Myometrial cell (primary cell): ENCODE measurements around the gene DCLRE1C. TPM values are rescaled to one million over a fixed set of nuclear protein-coding genes. Genes with fewer than 3 reads are reported as not detected.

Experiments
- total RNA-seq: library from RNA; depleted of rRNA; stranded (reverse); fragments of >200 nt; gene quantifications from 2 replicates; pipeline ENCODE4 v1.2.3, GENCODE V29; 2015

DCLRE1C gene
- 5.5 and 5.8 TPM in 2 replicates for total RNA-seq

GRCh38 chr10:14954001-14954770 is at the start of gene DCLRE1C:
TSS of gene DCLRE1C (minus strand) at chr10:14954096. CDS start at chr10:14954010, 86 bp downstream.

DNA sequence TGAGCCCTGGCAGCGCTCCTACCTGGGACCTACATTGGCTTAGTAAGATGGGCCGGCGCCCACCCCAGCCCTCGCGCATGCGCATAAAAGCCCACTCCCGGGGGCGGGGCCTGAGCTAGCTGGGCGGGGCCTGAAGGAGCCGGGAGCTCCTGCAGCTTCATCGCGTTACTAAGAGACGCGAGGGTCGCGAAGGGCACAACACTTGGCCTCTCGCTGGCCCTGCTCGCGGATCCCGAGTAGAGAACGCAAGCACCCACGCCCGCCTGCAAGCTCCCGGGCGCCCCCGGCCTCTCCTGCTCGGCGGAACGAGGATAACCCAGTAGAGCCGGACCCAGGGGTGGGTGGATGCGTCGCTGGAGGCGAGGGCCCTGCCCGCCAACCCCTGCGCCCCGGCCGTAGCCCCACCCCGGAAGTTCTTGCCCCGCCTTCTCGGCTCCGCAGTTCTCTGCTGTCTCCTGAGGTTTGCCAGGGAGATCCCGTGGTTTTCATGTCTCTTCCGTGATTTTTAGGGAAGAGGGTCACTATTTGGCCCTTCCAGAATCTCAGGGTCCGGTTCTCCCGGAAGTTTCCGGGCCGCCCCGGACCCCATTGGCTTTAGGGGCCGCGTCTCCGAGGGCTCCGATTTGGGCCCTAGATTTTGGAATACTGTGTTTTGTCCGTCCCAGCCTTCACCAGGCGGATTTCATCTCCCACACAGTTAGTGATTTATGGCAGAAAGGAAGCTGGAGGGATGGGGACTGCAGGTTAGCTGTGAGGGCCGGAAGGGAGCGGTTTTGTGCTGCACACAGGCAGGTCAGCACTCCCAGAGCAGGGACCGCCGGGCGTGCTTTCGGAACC is 5.5 kb upstream of the DCLRE1C start, which contains the start of gene MEIG1:
Gene MEIG1 (plus strand): TSS at position 168 of the 837 bp plus-strand sequence. CDS start 7,081 bp downstream, outside the sequence.

DNA sequence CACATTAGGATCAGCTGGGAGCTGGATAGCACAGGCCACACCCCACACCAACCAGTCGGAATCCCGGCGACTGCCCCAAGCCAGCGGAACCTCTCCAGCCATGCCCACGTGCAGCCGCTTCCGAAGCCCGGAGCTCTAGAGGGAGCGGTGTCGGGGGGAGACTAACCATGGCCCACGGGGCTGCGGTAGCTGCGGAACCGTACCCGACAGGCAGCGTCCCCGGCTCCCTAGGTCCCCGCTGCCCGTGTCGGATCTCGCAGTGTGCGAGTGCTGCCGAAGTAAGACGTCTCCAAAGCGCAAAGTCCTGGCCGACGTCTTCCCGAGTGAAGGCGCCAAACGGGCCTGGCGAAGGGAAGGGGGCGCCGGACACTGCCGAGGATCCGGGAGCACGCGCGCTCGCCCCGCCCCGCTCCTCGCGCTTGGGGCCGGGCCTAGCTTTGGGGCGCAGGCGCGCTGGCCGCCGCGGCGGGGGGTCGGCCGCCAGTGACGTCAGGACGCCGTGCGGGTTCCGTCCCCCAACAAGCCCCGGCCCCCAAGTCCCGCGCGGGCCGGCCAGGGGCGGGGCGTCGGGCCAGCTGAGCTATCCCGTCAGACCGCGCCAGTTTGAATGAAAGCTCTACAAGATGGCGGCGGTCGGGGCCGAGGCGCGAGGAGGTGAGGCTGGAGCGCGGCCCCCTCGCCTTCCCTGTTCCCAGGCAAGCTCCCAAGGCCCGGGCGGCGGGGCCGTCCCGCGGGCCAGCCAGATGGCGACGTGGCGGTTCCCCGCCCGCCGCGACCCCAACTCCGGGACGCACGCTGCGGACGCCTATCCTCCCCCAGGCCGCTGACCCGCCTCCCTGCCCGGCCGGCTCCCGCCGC is 75.4 kb downstream of the DCLRE1C start, which contains the start of gene SUV39H2:
Gene SUV39H2 (plus strand): TSS at position 601 of the 858 bp plus-strand sequence. CDS start 23 bp downstream, at position 624.

Other genes starting within 250 kb of the DCLRE1C start
- gene FAM107B, start 179.2 kb downstream of the DCLRE1C start, total RNA-seq, result 7.2 and 9.6 TPM in 2 replicates
- 0.86 and 3.0 TPM in 2 replicates for gene CDNF, start 116.1 kb downstream of the DCLRE1C start, total RNA-seq
- 11.2 and 12.1 TPM in 2 replicates for gene HSPA14, start 115.8 kb downstream of the DCLRE1C start, total RNA-seq
- 6.3 and 8.2 TPM in 2 replicates for gene MSANTD7, start 115.8 kb downstream of the DCLRE1C start, total RNA-seq
- gene SUV39H2, start 75.2 kb downstream of the DCLRE1C start, total RNA-seq, result 9.6 and 14.4 TPM in 2 replicates
- not detected in 2 replicates for gene MEIG1, start 5.3 kb upstream of the DCLRE1C start, total RNA-seq
- gene OLAH, start 89.8 kb upstream of the DCLRE1C start, total RNA-seq, result not detected in 2 replicates
- gene ACBD7, start 134.7 kb upstream of the DCLRE1C start, total RNA-seq, result 3.7 and 4.3 TPM in 2 replicates
- 8.1 and 14.0 TPM in 2 replicates for gene RPP38, start 143.3 kb upstream of the DCLRE1C start, total RNA-seq
- 49.3 and 50.2 TPM in 2 replicates for gene NMT2, start 214.6 kb upstream of the DCLRE1C start, total RNA-seq